Measurements from ENCODE around the gene DUS1L. TPM values are rescaled to one million over a fixed set of nuclear protein-coding genes. Genes with fewer than 3 reads are reported as not detected.
A peak's percentile ranks its signal among the peaks of the same experiment; 100 is the strongest.

The DUS1L gene
- total RNA-seq, 5 donors from 2014 or later (not counting 1 experiment from before 2014, with no cell fraction given), result 137 to 186 (median 177) TPM

GRCh38 chr17:82037092-82037888, 28.3 kb downstream of the DUS1L start, which contains the start of gene DCXR:
Gene DCXR, minus strand, starts transcription at chr17:82037697. Its CDS starts 15 bp downstream, at chr17:82037682.
- DNase-seq, result peak; percentile 87 to 97 (median 92)
- ChIA-PET CTCF (interaction anchor here in 1 of 2 donors (0.6 to 1.6 kb wide), 12 partner anchors 9 to 263 kb away, joined by 3 to 17 read pairs (median 4); partner anchors contain the start of genes CENPX and LRRC45), POLR2A (interaction anchor here (0.5 to 1.0 kb wide), 3 partner anchors 15 to 99 kb away, joined by 4 to 6 read pairs (median 4); partner anchors contain the start of gene CENPX (in 1 of the 2))
- peaks cover 6% of the 10 kb centered on the region for H3K36me3 Mint-ChIP-seq
- no peaks in the 10 kb centered on the region for H3K9me3 Mint-ChIP-seq
- peak within 1 kb of the TSS; percentile 82 to 88 (median 87) for H3K4me3 Mint-ChIP-seq
- H3K4me1 Mint-ChIP-seq, result peaks cover 16 to 31% (median 29%) of the 10 kb centered on the region in 3 donors
- H3K27me3 ChIP-seq (replicated peaks in 1 of 2; ENCODE audit: control insufficient read depth in 2 of 2, extremely low read depth in 1 of 2, insufficient read depth in 2 of 2, low read length in 1 of 2), result peaks cover 0 to 4% of the 10 kb centered on the region in 2 experiments
- peaks cover 8 to 27% of the 10 kb centered on the region in 2 experiments for H3K4me1 ChIP-seq (ENCODE audit: control insufficient read depth in 1 of 2, extremely low read depth in 1 of 2, insufficient read depth in 2 of 2, low read length in 2 of 2)
- WGBS (ENCODE audit: insufficient coverage), result under 1% methylated on average over 91 of the region's 92 CpGs
- peak within 1 kb of the TSS; percentile 90 to 93 for H3K27ac Mint-ChIP-seq
- H3K4me3 ChIP-seq (ENCODE audit: control insufficient read depth in 1 of 2, extremely low read depth in 1 of 2, low read length in 1 of 2), result peak within 1 kb of the TSS; percentile 59 to 78
- H3K9me3 ChIP-seq, result no peaks in the 10 kb centered on the region
- ATAC-seq (replicated peaks in 1 of 4), result peak; percentile 91 to 94 (median 94)
- H3K36me3 ChIP-seq (ENCODE audit: control insufficient read depth in 2 of 2, extremely low read depth in 1 of 2, insufficient read depth in 1 of 2, low read length in 1 of 2), result peaks cover 0 to 5% of the 10 kb centered on the region in 2 donors
- peak within 1 kb of the TSS; percentile 55 for H3K27ac ChIP-seq (ENCODE audit: low read length)
- no peaks in the 10 kb centered on the region for H3K27me3 Mint-ChIP-seq

- POLR2A ChIA-PET, result no interaction called here
- H3K27ac Mint-ChIP-seq, result peak overlapping the region; percentile 39 to 59
- ATAC-seq (replicated peaks in 1 of 4), result no peak
These were observed 28.9 kb downstream of the DUS1L start for GRCh38 chr17:82036634-82037091.

GRCh38 chr17:82035956-82036633, 29.5 kb downstream of the DUS1L start:
- ATAC-seq (replicated peaks in 1 of 4), result no peak
- H3K9me3 ChIP-seq, result no peaks in the 10 kb centered on the region
- peak overlapping the region in 1 of 2 donors; percentile 59 for H3K4me3 ChIP-seq (ENCODE audit: control insufficient read depth in 1 of 2, extremely low read depth in 1 of 2, low read length in 1 of 2)
- peaks cover 8 to 32% of the 10 kb centered on the region in 2 experiments for H3K4me1 ChIP-seq (ENCODE audit: control insufficient read depth in 1 of 2, extremely low read depth in 1 of 2, insufficient read depth in 2 of 2, low read length in 2 of 2)
- ChIA-PET POLR2A (interaction anchor here in 1 of 2 donors (0.9 kb wide), 1 partner anchor 40 kb away, joined by 3 read pairs; no protein-coding TSS in a partner anchor), CTCF (no interaction called here)
- H3K27me3 ChIP-seq (replicated peaks in 1 of 2; ENCODE audit: control insufficient read depth in 2 of 2, extremely low read depth in 1 of 2, insufficient read depth in 2 of 2, low read length in 1 of 2), result peaks cover 0 to 8% of the 10 kb centered on the region in 2 experiments
- peak overlapping the region; percentile 70 to 88 (median 72) for H3K4me3 Mint-ChIP-seq
- H3K4me1 Mint-ChIP-seq, result peaks cover 16 to 31% (median 29%) of the 10 kb centered on the region in 3 donors
- no peaks in the 10 kb centered on the region for H3K27me3 Mint-ChIP-seq
- peaks cover 0 to 5% of the 10 kb centered on the region in 2 donors for H3K36me3 ChIP-seq (ENCODE audit: control insufficient read depth in 2 of 2, extremely low read depth in 1 of 2, insufficient read depth in 1 of 2, low read length in 1 of 2)
- peak overlapping the region; percentile 27 to 39 for H3K27ac Mint-ChIP-seq
- H3K36me3 Mint-ChIP-seq, result peaks cover 6% of the 10 kb centered on the region
- 95% methylated on average over 18 of the region's 20 CpGs for WGBS (ENCODE audit: insufficient coverage)
- H3K27ac ChIP-seq (ENCODE audit: low read length), result peak overlapping the region; percentile 55
- H3K9me3 Mint-ChIP-seq, result no peaks in the 10 kb centered on the region
- DNase-seq, result no peak

More at GRCh38 chr17:82036634-82037091, 28.9 kb downstream of the DUS1L start:
- WGBS (ENCODE audit: insufficient coverage), result 52% methylated on average over 22 of the region's 23 CpGs
- H3K9me3 Mint-ChIP-seq, result no peaks in the 10 kb centered on the region
- peaks cover 6% of the 10 kb centered on the region for H3K36me3 Mint-ChIP-seq
- no peak for DNase-seq
- CTCF ChIA-PET, result no interaction called here
- peak overlapping the region; percentile 59 to 78 for H3K4me3 ChIP-seq (ENCODE audit: control insufficient read depth in 1 of 2, extremely low read depth in 1 of 2, low read length in 1 of 2)
- no peaks in the 10 kb centered on the region for H3K9me3 ChIP-seq
- peaks cover 8 to 31% of the 10 kb centered on the region in 2 experiments for H3K4me1 ChIP-seq (ENCODE audit: control insufficient read depth in 1 of 2, extremely low read depth in 1 of 2, insufficient read depth in 2 of 2, low read length in 2 of 2)
- H3K27me3 ChIP-seq (replicated peaks in 1 of 2; ENCODE audit: control insufficient read depth in 2 of 2, extremely low read depth in 1 of 2, insufficient read depth in 2 of 2, low read length in 1 of 2), result peaks cover 0 to 8% of the 10 kb centered on the region in 2 experiments
- peak overlapping the region; percentile 55 for H3K27ac ChIP-seq (ENCODE audit: low read length)
- H3K27me3 Mint-ChIP-seq, result no peaks in the 10 kb centered on the region
- peaks cover 16 to 31% (median 29%) of the 10 kb centered on the region in 3 donors for H3K4me1 Mint-ChIP-seq
- peak overlapping the region; percentile 70 to 88 (median 72) for H3K4me3 Mint-ChIP-seq
- peaks cover 0 to 5% of the 10 kb centered on the region in 2 donors for H3K36me3 ChIP-seq (ENCODE audit: control insufficient read depth in 2 of 2, extremely low read depth in 1 of 2, insufficient read depth in 1 of 2, low read length in 1 of 2)

GRCh38 chr17:82035488-82035887, 30.1 kb downstream of the DUS1L start:
- Mint-ChIP-seq H3K27ac (peak overlapping the region; percentile 17 to 69), H3K27me3 (no peaks in the 10 kb centered on the region), H3K9me3 (no peaks in the 10 kb centered on the region), H3K4me1 (peaks cover 16 to 33% (median 30%) of the 10 kb centered on the region in 3 donors), H3K4me3 (peak overlapping the region; percentile 62 to 88 (median 70)), H3K36me3 (peaks cover 6% of the 10 kb centered on the region)
- Histone ChIP-seq H3K27ac (ENCODE audit: low read length) (no peak overlapping the region), H3K9me3 (no peaks in the 10 kb centered on the region), H3K4me1 (ENCODE audit: control insufficient read depth in 1 of 2, extremely low read depth in 1 of 2, insufficient read depth in 2 of 2, low read length in 2 of 2) (peaks cover 8 to 38% of the 10 kb centered on the region in 2 experiments), H3K36me3 (ENCODE audit: control insufficient read depth in 2 of 2, extremely low read depth in 1 of 2, insufficient read depth in 1 of 2, low read length in 1 of 2) (peaks cover 0 to 5% of the 10 kb centered on the region in 2 donors), H3K4me3 (ENCODE audit: control insufficient read depth in 1 of 2, extremely low read depth in 1 of 2, low read length in 1 of 2) (no peak overlapping the region), H3K27me3 (replicated peaks in 1 of 2; ENCODE audit: control insufficient read depth in 2 of 2, extremely low read depth in 1 of 2, insufficient read depth in 2 of 2, low read length in 1 of 2) (peaks cover 0 to 8% of the 10 kb centered on the region in 2 experiments)
- ATAC-seq (replicated peaks in 1 of 4) (no peak), DNase-seq (no peak)
- CTCF ChIA-PET, result interaction anchor here in 1 of 2 donors (1.0 kb wide), 1 partner anchor 512 kb away, joined by 3 read pairs; no protein-coding TSS in a partner anchor
- WGBS (ENCODE audit: insufficient coverage), result 98% methylated on average over 6 of the region's 8 CpGs
- POLR2A ChIA-PET, result interaction anchor here in 1 of 2 donors (0.9 kb wide), 1 partner anchor 41 kb away, joined by 3 read pairs; no protein-coding TSS in a partner anchor

GRCh38 chr17:82034371-82035011, 31.1 kb downstream of the DUS1L start:
- peak overlapping the region; percentile 41 to 88 (median 58) for H3K4me3 Mint-ChIP-seq
- POLR2A ChIA-PET, result interaction anchor here in 1 of 2 donors (0.6 kb wide), 1 partner anchor 89 kb away, joined by 4 read pairs; no protein-coding TSS in a partner anchor

More at GRCh38 chr17:82034371-82035011, 31.1 kb downstream of the DUS1L start:
- peaks cover 20 to 39% (median 37%) of the 10 kb centered on the region in 3 donors for H3K4me1 Mint-ChIP-seq
- no peak for ATAC-seq (replicated peaks in 1 of 4)
- Histone ChIP-seq H3K9me3 (no peaks in the 10 kb centered on the region), H3K4me1 (ENCODE audit: control insufficient read depth in 1 of 2, extremely low read depth in 1 of 2, insufficient read depth in 2 of 2, low read length in 2 of 2) (peaks cover 10 to 48% of the 10 kb centered on the region in 2 experiments), H3K27me3 (replicated peaks in 1 of 2; ENCODE audit: control insufficient read depth in 2 of 2, extremely low read depth in 1 of 2, insufficient read depth in 2 of 2, low read length in 1 of 2) (peaks cover 0 to 12% of the 10 kb centered on the region in 2 experiments), H3K4me3 (ENCODE audit: control insufficient read depth in 1 of 2, extremely low read depth in 1 of 2, low read length in 1 of 2) (no peak overlapping the region), H3K36me3 (ENCODE audit: control insufficient read depth in 2 of 2, extremely low read depth in 1 of 2, insufficient read depth in 1 of 2, low read length in 1 of 2) (peaks cover 0 to 5% of the 10 kb centered on the region in 2 donors), H3K27ac (ENCODE audit: low read length) (no peak overlapping the region)
- WGBS (ENCODE audit: insufficient coverage), result 98% methylated on average over 11 of the region's 23 CpGs
- CTCF ChIA-PET, result interaction anchor here in 1 of 2 donors (1.0 kb wide), 1 partner anchor 513 kb away, joined by 3 read pairs; no protein-coding TSS in a partner anchor
- no peak overlapping the region for H3K27ac Mint-ChIP-seq
- DNase-seq, result no peak
- no peaks in the 10 kb centered on the region for H3K9me3 Mint-ChIP-seq
- H3K27me3 Mint-ChIP-seq, result no peaks in the 10 kb centered on the region
- peaks cover 6% of the 10 kb centered on the region for H3K36me3 Mint-ChIP-seq
